ENCODE data around the gene MRPS12.

MRPS12 gene

DNA sequence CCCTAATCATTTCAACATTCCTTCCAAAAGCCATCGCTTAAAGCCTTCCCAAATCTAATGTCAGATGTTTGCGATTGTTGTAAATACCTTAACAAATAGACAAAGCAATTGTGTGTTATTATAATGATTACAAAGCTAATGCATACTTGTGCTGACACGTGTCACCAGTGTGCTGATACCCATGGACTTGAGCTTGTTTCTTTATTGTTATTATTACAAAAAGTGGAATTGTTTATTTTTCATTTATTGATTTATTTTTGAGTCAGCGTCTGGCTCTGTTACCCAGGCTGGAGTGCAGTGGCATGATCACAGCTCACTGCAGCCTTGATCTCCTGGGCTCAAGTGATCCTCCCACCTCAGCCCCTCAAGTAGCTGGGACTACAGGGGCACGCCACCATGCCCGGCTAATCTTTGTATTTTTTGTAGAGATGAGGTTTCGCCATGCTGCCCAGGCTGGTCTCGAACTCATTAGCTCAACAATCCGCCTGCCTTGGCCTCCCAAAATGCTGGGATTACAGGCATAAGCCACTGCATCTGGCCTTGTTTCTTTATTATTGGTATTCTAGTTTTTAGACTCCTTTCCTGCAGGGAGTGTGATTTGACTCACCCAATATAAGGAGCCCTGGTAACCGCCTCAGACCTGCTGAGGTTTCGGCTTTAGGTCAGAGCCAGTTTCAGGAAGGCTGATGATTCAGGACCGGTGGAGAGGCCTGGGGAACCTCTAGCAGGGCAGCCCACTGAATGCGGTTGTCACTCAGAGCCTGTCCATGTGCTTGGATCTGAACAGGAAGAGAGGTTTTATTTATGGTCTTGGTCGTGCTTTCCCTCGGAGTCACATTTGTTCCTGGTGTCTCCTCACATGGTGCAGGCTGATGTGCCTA, 46.9 kb downstream of the MRPS12 start (continued):
- no peak for TF ChIP-seq ZNF174 (tag by site-specific recombination; IDR thresholded peaks at IDR 0.05)
- TF ChIP-seq ZNF558 (tag by site-specific recombination; IDR thresholded peaks at IDR 0.05), result no peak
- TF ChIP-seq, protein P1, sequence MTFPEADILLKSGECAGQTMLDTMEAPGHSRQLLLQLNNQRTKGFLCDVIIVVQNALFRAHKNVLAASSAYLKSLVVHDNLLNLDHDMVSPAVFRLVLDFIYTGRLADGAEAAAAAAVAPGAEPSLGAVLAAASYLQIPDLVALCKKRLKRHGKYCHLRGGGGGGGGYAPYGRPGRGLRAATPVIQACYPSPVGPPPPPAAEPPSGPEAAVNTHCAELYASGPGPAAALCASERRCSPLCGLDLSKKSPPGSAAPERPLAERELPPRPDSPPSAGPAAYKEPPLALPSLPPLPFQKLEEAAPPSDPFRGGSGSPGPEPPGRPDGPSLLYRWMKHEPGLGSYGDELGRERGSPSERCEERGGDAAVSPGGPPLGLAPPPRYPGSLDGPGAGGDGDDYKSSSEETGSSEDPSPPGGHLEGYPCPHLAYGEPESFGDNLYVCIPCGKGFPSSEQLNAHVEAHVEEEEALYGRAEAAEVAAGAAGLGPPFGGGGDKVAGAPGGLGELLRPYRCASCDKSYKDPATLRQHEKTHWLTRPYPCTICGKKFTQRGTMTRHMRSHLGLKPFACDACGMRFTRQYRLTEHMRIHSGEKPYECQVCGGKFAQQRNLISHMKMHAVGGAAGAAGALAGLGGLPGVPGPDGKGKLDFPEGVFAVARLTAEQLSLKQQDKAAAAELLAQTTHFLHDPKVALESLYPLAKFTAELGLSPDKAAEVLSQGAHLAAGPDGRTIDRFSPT (tag by site-specific recombination; IDR thresholded peaks at IDR 0.05), result no peak
- no peak for TF ChIP-seq GLIS1 (tag by site-specific recombination; IDR thresholded peaks at IDR 0.05)
- TF ChIP-seq, protein P2, sequence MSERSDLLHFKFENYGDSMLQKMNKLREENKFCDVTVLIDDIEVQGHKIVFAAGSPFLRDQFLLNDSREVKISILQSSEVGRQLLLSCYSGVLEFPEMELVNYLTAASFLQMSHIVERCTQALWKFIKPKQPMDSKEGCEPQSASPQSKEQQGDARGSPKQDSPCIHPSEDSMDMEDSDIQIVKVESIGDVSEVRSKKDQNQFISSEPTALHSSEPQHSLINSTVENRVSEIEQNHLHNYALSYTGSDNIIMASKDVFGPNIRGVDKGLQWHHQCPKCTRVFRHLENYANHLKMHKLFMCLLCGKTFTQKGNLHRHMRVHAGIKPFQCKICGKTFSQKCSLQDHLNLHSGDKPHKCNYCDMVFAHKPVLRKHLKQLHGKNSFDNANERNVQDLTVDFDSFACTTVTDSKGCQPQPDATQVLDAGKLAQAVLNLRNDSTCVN (tag by site-specific recombination; optimal IDR thresholded peaks at IDR 0.05), result no peak
- TF ChIP-seq ZNF473 (tag by site-specific recombination; IDR thresholded peaks at IDR 0.05), result no peak
- no peak for TF ChIP-seq ZNF621 (tag by site-specific recombination; IDR thresholded peaks at IDR 0.05)
- 0 out of 2 replicates have a peak, but pooled peaks have one; percentile 54 for TF ChIP-seq ZNF600 (tag by site-specific recombination; IDR thresholded peaks at IDR 0.05)
- no peak for TF ChIP-seq ZIC2 (tag by site-specific recombination; IDR thresholded peaks at IDR 0.05)
- TF ChIP-seq, protein P3, sequence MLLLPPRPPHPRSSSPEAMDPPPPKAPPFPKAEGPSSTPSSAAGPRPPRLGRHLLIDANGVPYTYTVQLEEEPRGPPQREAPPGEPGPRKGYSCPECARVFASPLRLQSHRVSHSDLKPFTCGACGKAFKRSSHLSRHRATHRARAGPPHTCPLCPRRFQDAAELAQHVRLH (tag by site-specific recombination; IDR thresholded peaks at IDR 0.05), result no peak
- TF ChIP-seq ZNF792 (tag by site-specific recombination; IDR thresholded peaks at IDR 0.05), result no peak
- no peak for TF ChIP-seq TCF7L2 (IDR thresholded peaks at IDR 0.05; ENCODE audit: borderline replicate concordance, low read depth, low read length)
- no peak for TF ChIP-seq ZNF19 (tag by site-specific recombination; IDR thresholded peaks at IDR 0.05; ENCODE audit: low read depth)
- TF ChIP-seq ZNF2 (tag by site-specific recombination; IDR thresholded peaks at IDR 0.05), result 0 out of 2 replicates have a peak, but pooled peaks have one; percentile 10
- no peak for TF ChIP-seq ZNF132 (tag by site-specific recombination; IDR thresholded peaks at IDR 0.05; ENCODE audit: borderline replicate concordance)
- TF ChIP-seq, protein P4, sequence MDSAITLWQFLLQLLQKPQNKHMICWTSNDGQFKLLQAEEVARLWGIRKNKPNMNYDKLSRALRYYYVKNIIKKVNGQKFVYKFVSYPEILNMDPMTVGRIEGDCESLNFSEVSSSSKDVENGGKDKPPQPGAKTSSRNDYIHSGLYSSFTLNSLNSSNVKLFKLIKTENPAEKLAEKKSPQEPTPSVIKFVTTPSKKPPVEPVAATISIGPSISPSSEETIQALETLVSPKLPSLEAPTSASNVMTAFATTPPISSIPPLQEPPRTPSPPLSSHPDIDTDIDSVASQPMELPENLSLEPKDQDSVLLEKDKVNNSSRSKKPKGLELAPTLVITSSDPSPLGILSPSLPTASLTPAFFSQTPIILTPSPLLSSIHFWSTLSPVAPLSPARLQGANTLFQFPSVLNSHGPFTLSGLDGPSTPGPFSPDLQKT (IDR thresholded peaks at IDR 0.05; ENCODE audit: borderline replicate concordance, low read depth, low read length), result no peak
- no peak for TF ChIP-seq ZNF214 (tag by site-specific recombination; IDR thresholded peaks at IDR 0.05; ENCODE audit: borderline replicate concordance)
- no peak; the same call in 1 of the 2 replicates for TF ChIP-seq KLF7 (tag by site-specific recombination; IDR thresholded peaks at IDR 0.05; ENCODE audit: borderline replicate concordance)
- no peak for TF ChIP-seq GFI1B (tag by site-specific recombination; IDR thresholded peaks at IDR 0.05)
- no peak for TF ChIP-seq ZNF560 (tag by site-specific recombination; IDR thresholded peaks at IDR 0.05; ENCODE audit: borderline replicate concordance)
- TF ChIP-seq, protein P5, sequence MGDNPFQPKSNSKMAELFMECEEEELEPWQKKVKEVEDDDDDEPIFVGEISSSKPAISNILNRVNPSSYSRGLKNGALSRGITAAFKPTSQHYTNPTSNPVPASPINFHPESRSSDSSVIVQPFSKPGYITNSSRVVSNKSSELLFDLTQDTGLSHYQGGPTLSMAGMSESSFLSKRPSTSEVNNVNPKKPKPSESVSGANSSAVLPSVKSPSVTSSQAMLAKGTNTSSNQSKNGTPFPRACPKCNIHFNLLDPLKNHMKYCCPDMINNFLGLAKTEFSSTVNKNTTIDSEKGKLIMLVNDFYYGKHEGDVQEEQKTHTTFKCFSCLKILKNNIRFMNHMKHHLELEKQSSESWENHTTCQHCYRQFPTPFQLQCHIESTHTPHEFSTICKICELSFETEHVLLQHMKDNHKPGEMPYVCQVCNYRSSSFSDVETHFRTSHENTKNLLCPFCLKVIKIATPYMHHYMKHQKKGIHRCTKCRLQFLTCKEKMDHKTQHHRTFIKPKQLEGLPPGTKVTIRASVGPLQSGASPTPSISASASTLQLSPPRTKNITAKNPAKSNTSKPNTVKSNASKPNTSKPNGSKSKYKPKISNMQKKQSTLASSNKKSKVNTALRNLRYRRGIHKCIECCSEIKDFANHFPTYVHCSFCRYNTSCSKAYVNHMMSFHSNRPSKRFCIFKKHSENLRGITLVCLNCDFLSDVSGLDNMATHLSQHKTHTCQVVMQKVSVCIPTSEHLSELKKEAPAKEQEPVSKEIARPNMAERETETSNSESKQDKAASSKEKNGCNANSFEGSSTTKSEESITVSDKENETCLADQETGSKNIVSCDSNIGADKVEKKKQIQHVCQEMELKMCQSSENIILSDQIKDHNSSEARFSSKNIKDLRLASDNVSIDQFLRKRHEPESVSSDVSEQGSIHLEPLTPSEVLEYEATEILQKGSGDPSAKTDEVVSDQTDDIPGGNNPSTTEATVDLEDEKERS (tag by site-specific recombination; IDR thresholded peaks at IDR 0.05), result no peak
- no peak for TF ChIP-seq KLF1 (tag by site-specific recombination; IDR thresholded peaks at IDR 0.05)
- no peak for TF ChIP-seq ZNF202 (tag by site-specific recombination; IDR thresholded peaks at IDR 0.05; ENCODE audit: borderline replicate concordance)
- 0 out of 2 replicates have a peak, but pooled peaks have one; percentile 53 for TF ChIP-seq ZNF335 (tag by site-specific recombination; conservative IDR thresholded peaks at IDR 0.05)
- TF ChIP-seq ZNF707 (tag by site-specific recombination; IDR thresholded peaks at IDR 0.05), result no peak
- TF ChIP-seq ZNF239 (tag by site-specific recombination; IDR thresholded peaks at IDR 0.05), result no peak
- TF ChIP-seq ZNF221 (tag by site-specific recombination; IDR thresholded peaks at IDR 0.05; ENCODE audit: borderline replicate concordance), result no peak
- TF ChIP-seq, protein P6, sequence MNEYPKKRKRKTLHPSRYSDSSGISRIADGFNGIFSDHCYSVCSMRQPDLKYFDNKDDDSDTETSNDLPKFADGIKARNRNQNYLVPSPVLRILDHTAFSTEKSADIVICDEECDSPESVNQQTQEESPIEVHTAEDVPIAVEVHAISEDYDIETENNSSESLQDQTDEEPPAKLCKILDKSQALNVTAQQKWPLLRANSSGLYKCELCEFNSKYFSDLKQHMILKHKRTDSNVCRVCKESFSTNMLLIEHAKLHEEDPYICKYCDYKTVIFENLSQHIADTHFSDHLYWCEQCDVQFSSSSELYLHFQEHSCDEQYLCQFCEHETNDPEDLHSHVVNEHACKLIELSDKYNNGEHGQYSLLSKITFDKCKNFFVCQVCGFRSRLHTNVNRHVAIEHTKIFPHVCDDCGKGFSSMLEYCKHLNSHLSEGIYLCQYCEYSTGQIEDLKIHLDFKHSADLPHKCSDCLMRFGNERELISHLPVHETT (tag by site-specific recombination; IDR thresholded peaks at IDR 0.05), result no peak
- no peak for TF ChIP-seq ZNF48 (tag by site-specific recombination; IDR thresholded peaks at IDR 0.05)

All from HEK293 (cell line).